HepG2 (cell line): ENCODE measurements around the gene MSI2. TPM values are rescaled to one million over a fixed set of nuclear protein-coding genes. Genes with fewer than 3 reads are reported as not detected.

ENCODE experiments used
- ATF6 ChIP-seq: sonication (generic); formaldehyde crosslinking; conservative IDR thresholded peaks from 2 replicates; pipeline ENCODE4 v1.4.0; 2020; ENCODE audit warnings: missing genetic modification reagents
- CBX1 ChIP-seq: IDR thresholded peaks from one replicate; pipeline ENCODE4 v1.6.1; 2016; ENCODE audit warnings: antibody characterized with exemption, low read depth
- ESRRA ChIP-seq: sonication (generic); formaldehyde crosslinking; IDR thresholded peaks from 2 replicates; pipeline ENCODE4 v1.5.1; 2020; ENCODE audit warnings: mild to moderate bottlenecking, low read depth, missing genetic modification reagents
- ETV5 ChIP-seq: IDR thresholded peaks from 2 replicates; pipeline ENCODE4 v1.6.1; 2018; ENCODE audit warnings: missing biosample characterization, missing genetic modification reagents, inconsistent platforms, borderline replicate concordance
- FIP1L1 ChIP-seq: fragments of 200-400 bp; formaldehyde crosslinking; IDR thresholded peaks from 2 replicates; pipeline ENCODE4 v1.6.1; 2018; ENCODE audit warnings: low read depth, mild to moderate bottlenecking, low read length, moderate library complexity, borderline replicate concordance; ENCODE audit not compliant: insufficient read depth
- HMGXB4 ChIP-seq, 2 experiments: sonication (generic) in 1 of 2; formaldehyde crosslinking in 1 of 2; IDR thresholded peaks; 2 replicates each; pipeline versions ENCODE4 v1.4.0 to v1.6.1; 2018 to 2020; ENCODE audit warnings: missing genetic modification reagents in 2 of 2, borderline replicate concordance in 1 of 2, low read depth in 1 of 2, mild to moderate bottlenecking in 1 of 2, missing biosample characterization in 1 of 2
- HOXA3 ChIP-seq: sonication (generic); formaldehyde crosslinking; IDR thresholded peaks from 2 replicates; pipeline ENCODE4 v1.5.0; 2020; ENCODE audit warnings: missing genetic modification reagents
- KDM2A ChIP-seq: sonication (generic); formaldehyde crosslinking; IDR thresholded peaks from 2 replicates; pipeline ENCODE4 v1.4.0; 2020; ENCODE audit warnings: low read depth, missing genetic modification reagents, borderline replicate concordance
- KLF12 ChIP-seq: sonication (generic); formaldehyde crosslinking; IDR thresholded peaks from 2 replicates; pipeline ENCODE4 v1.4.0; 2020; ENCODE audit warnings: missing genetic modification reagents, borderline replicate concordance
- KMT2B ChIP-seq: IDR thresholded peaks from 2 replicates; pipeline ENCODE4 v1.6.1; 2016; ENCODE audit warnings: missing genetic modification reagents, missing compliant biosample characterization
- MZF1 ChIP-seq: sonication (generic); formaldehyde crosslinking; IDR thresholded peaks from 2 replicates; pipeline ENCODE4 v1.8.1; 2023; ENCODE audit warnings: mild to moderate bottlenecking, missing genetic modification reagents, borderline replicate concordance
- RFXANK ChIP-seq: IDR thresholded peaks from 2 replicates; pipeline ENCODE4 v1.6.1; 2016
- RXRB ChIP-seq: IDR thresholded peaks from 2 replicates; pipeline ENCODE4 v1.6.1; 2016; ENCODE audit warnings: borderline replicate concordance, missing genetic modification reagents, missing compliant biosample characterization
- SIX1 ChIP-seq: sonication (generic); formaldehyde crosslinking; IDR thresholded peaks from 2 replicates; pipeline ENCODE4 v1.4.0; 2020; ENCODE audit warnings: missing genetic modification reagents, borderline replicate concordance
- TBP ChIP-seq: sonication (generic); formaldehyde crosslinking; IDR thresholded peaks from 2 replicates; pipeline ENCODE4 v1.5.0; 2020; ENCODE audit warnings: missing genetic modification reagents
- TFE3 ChIP-seq: IDR thresholded peaks from 2 replicates; pipeline ENCODE4 v1.6.1; 2016
- TRIM22 ChIP-seq: fragments of 450-650 bp; IDR thresholded peaks from 2 replicates; pipeline ENCODE4 v1.6.1; 2017
- ZIK1 ChIP-seq: sonication (generic); formaldehyde crosslinking; IDR thresholded peaks from 2 replicates; pipeline ENCODE4 v1.5.0; 2020; ENCODE audit warnings: mild to moderate bottlenecking, low read depth, missing genetic modification reagents, borderline replicate concordance
- ZMYM3 ChIP-seq: sonication (generic); formaldehyde crosslinking; IDR thresholded peaks from 2 replicates; pipeline ENCODE4 v1.5.1; 2020; ENCODE audit warnings: mild to moderate bottlenecking, missing genetic modification reagents
- ZNF326 ChIP-seq: sonication (generic); formaldehyde crosslinking; IDR thresholded peaks from 2 replicates; pipeline ENCODE4 v1.4.0; 2020; ENCODE audit warnings: missing genetic modification reagents, borderline replicate concordance
- ZNF563 ChIP-seq: sonication (generic); formaldehyde crosslinking; IDR thresholded peaks from 2 replicates; pipeline ENCODE4 v1.8.0; 2022; ENCODE audit warnings: mild to moderate bottlenecking, moderate library complexity, missing genetic modification reagents
- ZNF616 ChIP-seq: sonication (generic); formaldehyde crosslinking; IDR thresholded peaks from 2 replicates; pipeline ENCODE4 v1.5.0; 2020; ENCODE audit warnings: low read depth, mild to moderate bottlenecking, missing genetic modification reagents
- ZNF891 ChIP-seq: sonication (generic); formaldehyde crosslinking; IDR thresholded peaks from 2 replicates; pipeline ENCODE4 v1.5.0; 2020; ENCODE audit warnings: mild to moderate bottlenecking, missing genetic modification reagents
- ZZZ3 ChIP-seq: sonication (generic); formaldehyde crosslinking; IDR thresholded peaks from 2 replicates; pipeline ENCODE4 v1.4.0; 2020; ENCODE audit warnings: missing genetic modification reagents, mild to moderate bottlenecking, borderline replicate concordance
- polyA plus RNA-seq, 8 experiments: library from polyadenylated mRNA; depleted of rRNA in 3 of 8; stranded (reverse) in 7 of 8; unstranded in 1 of 8; fragments of >200 nt; fragmentation: Illumina TruSeq in 4 of 8; extraction: Trizol in 4 of 8; gene quantifications; 2 replicates each; pipeline versions ENCODE4 v1.2.1 to v1.2.3, GENCODE V29; 2011 to 2016; ENCODE audit warnings: low read depth in 4 of 8, missing spikeins in 1 of 8, mixed read lengths in 1 of 8; ENCODE audit not compliant: insufficient read depth in 1 of 8
- total RNA-seq, 5 experiments: library from RNA; depleted of rRNA; stranded (reverse); fragments of >200 nt; fragmentation: Illumina TruSeq; extraction: Trizol; gene quantifications; 2 replicates each; pipeline ENCODE4 v1.2.3, GENCODE V29; 2016; ENCODE audit warnings: low read depth in 1 of 5

The MSI2 gene
- total and polyA plus RNA-seq, 2 of the 13 experiments (the other 11 are each of a cell fraction or from before 2014, with no cell fraction given), result 77.5 to 78.4 TPM

- 0 out of 2 replicates have a peak, but pooled peaks have one; percentile 65 for TF ChIP-seq FIP1L1
- no peak for TF ChIP-seq MZF1 (CRISPR knock-in tag)
- TF ChIP-seq KDM2A (CRISPR knock-in tag), result peak; percentile 51; the same call in 1 of the 2 replicates
- TF ChIP-seq ZNF891 (CRISPR knock-in tag), result peak; percentile 89
- TF ChIP-seq KMT2B (CRISPR knock-in tag), result peak; percentile 62
- peak; percentile 94 for TF ChIP-seq RXRB (CRISPR knock-in tag)
- no peak for TF ChIP-seq RFXANK (CRISPR knock-in tag)
- no peak for TF ChIP-seq ATF6
- TF ChIP-seq ZNF326 (CRISPR knock-in tag), result no peak
- TF ChIP-seq TRIM22, result no peak
- TF ChIP-seq ETV5 (CRISPR knock-in tag), result peak; percentile 88
- TF ChIP-seq TFE3 (CRISPR knock-in tag), result peak; percentile 74
- peak; percentile 93 for TF ChIP-seq ZMYM3 (CRISPR knock-in tag)
- peak; percentile 41; the same call in 1 of the 2 replicates for TF ChIP-seq ZNF563 (CRISPR knock-in tag)
- no peak for TF ChIP-seq ZNF616 (CRISPR knock-in tag)
- TF ChIP-seq CBX1, result peak; percentile 67
- TF ChIP-seq SIX1 (CRISPR knock-in tag), result peak; percentile 72; the same call in 1 of the 2 replicates
- peak; percentile 96 for TF ChIP-seq ESRRA
- peak; percentile 46; the same call in 1 of the 2 replicates for TF ChIP-seq ZIK1 (CRISPR knock-in tag)
- TF ChIP-seq KLF12, result no peak
- no peak for TF ChIP-seq HMGXB4 (CRISPR knock-in tag; IDR thresholded peaks at IDR 0.05; ENCODE audit: borderline replicate concordance in 1 of 2, low read depth in 1 of 2)
- no peak for TF ChIP-seq ZZZ3 (CRISPR knock-in tag)
- peak; percentile 93 for TF ChIP-seq HOXA3
- TF ChIP-seq TBP, result no peak
These were observed 323.9 kb downstream of the MSI2 start (continued) for GRCh38 chr17:57580055-57580739.
